Karpas-422 (cell line): ENCODE data around the gene CDPF1. TPM values are rescaled to one million over a fixed set of nuclear protein-coding genes. Genes with fewer than 3 reads are reported as not detected.
A peak's percentile ranks its signal among the peaks of the same experiment; 100 is the strongest.

Experiments
- DNase-seq: peaks from one replicate; pipeline ENCODE4 v3.0.0-alpha.2; 2015
- H2AFZ ChIP-seq: fragments of 200-600 bp; sonication (generic); 2 replicates; pipeline ENCODE4 v1.6.1; 2014; ENCODE audit warnings: antibody characterized with exemption, low read length, mixed read lengths
- H3K27ac ChIP-seq: fragments of 200-600 bp; sonication (generic); 2 replicates; pipeline ENCODE4 v1.5.1; 2014; ENCODE audit warnings: mild to moderate bottlenecking, low read length, moderate library complexity
- H3K27me3 ChIP-seq: fragments of 200-600 bp; sonication (generic); 2 replicates; pipeline ENCODE4 v1.6.1; 2014; ENCODE audit warnings: low read length, mixed read lengths
- H3K36me3 ChIP-seq: fragments of 200-600 bp; sonication (generic); 2 replicates; pipeline ENCODE4 v1.6.1; 2014; ENCODE audit warnings: low read length, mixed read lengths; ENCODE audit not compliant: insufficient read depth
- H3K4me1 ChIP-seq: fragments of 200-600 bp; sonication (generic); 2 replicates; pipeline ENCODE4 v1.6.1; 2014; ENCODE audit warnings: mild to moderate bottlenecking, low read length, mixed read lengths
- H3K4me2 ChIP-seq: fragments of 200-600 bp; sonication (generic); 2 replicates; pipeline ENCODE4 v1.6.1; 2014; ENCODE audit warnings: low read length, low read depth, mild to moderate bottlenecking; ENCODE audit not compliant: poor library complexity, severe bottlenecking
- H3K4me3 ChIP-seq: fragments of 200-600 bp; sonication (generic); 2 replicates; pipeline ENCODE4 v1.5.1; 2014; ENCODE audit warnings: mild to moderate bottlenecking, antibody characterized with exemption, low read length, mixed read lengths
- H3K79me2 ChIP-seq: fragments of 200-600 bp; sonication (generic); 2 replicates; pipeline ENCODE4 v1.6.1; 2014; ENCODE audit warnings: mild to moderate bottlenecking, low read length, mixed read lengths
- H3K9ac ChIP-seq: fragments of 200-600 bp; sonication (generic); 2 replicates; pipeline ENCODE4 v1.6.0; 2014; ENCODE audit warnings: low read length
- H3K9me2 ChIP-seq: fragments of 200-600 bp; sonication (generic), shearing (Covaris generic); replicated peaks from 2 replicates; pipeline ENCODE4 v1.6.0; 2014; ENCODE audit warnings: mild to moderate bottlenecking, low read length, moderate library complexity; ENCODE audit not compliant: insufficient read depth
- H3K9me3 ChIP-seq: fragments of 300-700, 200-600 bp; sonication (generic); 2 replicates; pipeline ENCODE4 v1.6.1; 2014; ENCODE audit warnings: low read length, mixed read lengths
- H4K20me1 ChIP-seq: fragments of 200-600 bp; sonication (generic); 2 replicates; pipeline ENCODE4 v1.6.1; 2014; ENCODE audit warnings: mild to moderate bottlenecking, antibody characterized with exemption, low read length, low read depth; ENCODE audit not compliant: insufficient read depth
- total RNA-seq: library from RNA; depleted of rRNA; stranded (reverse); fragments of >200 nt; shearing (Covaris generic); gene quantifications from 2 replicates; pipeline ENCODE4 v1.2.3, GENCODE V29; 2014; ENCODE audit warnings: low replicate concordance

CDPF1 gene
- total RNA-seq, 1 experiment from 2014 or later, result 9.8 TPM

- peaks cover 15% of the 10 kb centered on the region for H3K4me1 ChIP-seq
- no peaks in the 10 kb centered on the region for H3K9me3 ChIP-seq
- H3K9me2 ChIP-seq, result no peaks in the 10 kb centered on the region
- DNase-seq, result no peak
- peaks cover 16% of the 10 kb centered on the region for H3K79me2 ChIP-seq
- no peaks in the 10 kb centered on the region for H4K20me1 ChIP-seq
- no peak overlapping the region for H2AFZ ChIP-seq
- H3K27me3 ChIP-seq, result no peaks in the 10 kb centered on the region
- peak overlapping the region; percentile 84 for H3K4me3 ChIP-seq
- peak overlapping the region; percentile 84 for H3K4me2 ChIP-seq
- peak overlapping the region; percentile 68 for H3K27ac ChIP-seq
- peak overlapping the region; percentile 91 for H3K9ac ChIP-seq
- peaks cover 10% of the 10 kb centered on the region for H3K36me3 ChIP-seq
Observed at GRCh38 chr22:46286941-46287872, 37.1 kb upstream of the CDPF1 start.

GRCh38 chr22:46286006-46286405, 35.9 kb upstream of the CDPF1 start:
- Histone ChIP-seq H3K79me2 (peaks cover 16% of the 10 kb centered on the region), H2AFZ (no peak overlapping the region), H3K27me3 (no peaks in the 10 kb centered on the region), H3K4me1 (peaks cover 15% of the 10 kb centered on the region), H3K4me3 (no peak overlapping the region), H3K27ac (no peak overlapping the region), H3K9me2 (no peaks in the 10 kb centered on the region), H4K20me1 (no peaks in the 10 kb centered on the region), H3K36me3 (peaks cover 7% of the 10 kb centered on the region), H3K4me2 (no peak overlapping the region), H3K9me3 (no peaks in the 10 kb centered on the region), H3K9ac (no peak overlapping the region)
- no peak for DNase-seq

GRCh38 chr22:46281866-46282678, 32.0 kb upstream of the CDPF1 start:
- H4K20me1 ChIP-seq, result no peaks in the 10 kb centered on the region
- no peak overlapping the region for H3K4me2 ChIP-seq
- no peak overlapping the region for H3K27ac ChIP-seq
- H2AFZ ChIP-seq, result no peak overlapping the region
- DNase-seq, result no peak
- peaks cover 4% of the 10 kb centered on the region for H3K4me1 ChIP-seq
- H3K4me3 ChIP-seq, result no peak overlapping the region
- peaks cover 3% of the 10 kb centered on the region for H3K79me2 ChIP-seq
- H3K9ac ChIP-seq, result no peak overlapping the region
- H3K27me3 ChIP-seq, result no peaks in the 10 kb centered on the region
- H3K9me2 ChIP-seq, result no peaks in the 10 kb centered on the region
- peaks cover 7% of the 10 kb centered on the region for H3K36me3 ChIP-seq
- no peaks in the 10 kb centered on the region for H3K9me3 ChIP-seq

- H3K27me3 ChIP-seq, result no peaks in the 10 kb centered on the region
- no peaks in the 10 kb centered on the region for H3K9me2 ChIP-seq
- H3K4me3 ChIP-seq, result no peak overlapping the region
- DNase-seq, result no peak
- H3K79me2 ChIP-seq, result no peaks in the 10 kb centered on the region
- H3K4me1 ChIP-seq, result no peaks in the 10 kb centered on the region
- no peak overlapping the region for H3K27ac ChIP-seq
- H2AFZ ChIP-seq, result no peak overlapping the region
- H3K9me3 ChIP-seq, result no peaks in the 10 kb centered on the region
- no peak overlapping the region for H3K4me2 ChIP-seq
- peaks cover 7% of the 10 kb centered on the region for H3K36me3 ChIP-seq
- no peaks in the 10 kb centered on the region for H4K20me1 ChIP-seq
- no peak overlapping the region for H3K9ac ChIP-seq
Observed at GRCh38 chr22:46280999-46281623, 31.0 kb upstream of the CDPF1 start.

GRCh38 chr22:46280063-46280817, 30.1 kb upstream of the CDPF1 start:
- H3K9ac ChIP-seq, result no peak overlapping the region
- H3K36me3 ChIP-seq, result peaks cover 14% of the 10 kb centered on the region
- H3K9me3 ChIP-seq, result no peaks in the 10 kb centered on the region
- H2AFZ ChIP-seq, result no peak overlapping the region
- no peak overlapping the region for H3K4me3 ChIP-seq
- no peaks in the 10 kb centered on the region for H3K79me2 ChIP-seq
- no peak overlapping the region for H3K27ac ChIP-seq
- no peak overlapping the region for H3K4me2 ChIP-seq
- H4K20me1 ChIP-seq, result no peaks in the 10 kb centered on the region
- no peak for DNase-seq
- no peaks in the 10 kb centered on the region for H3K4me1 ChIP-seq
- no peaks in the 10 kb centered on the region for H3K9me2 ChIP-seq
- H3K27me3 ChIP-seq, result no peaks in the 10 kb centered on the region

- no peaks in the 10 kb centered on the region for H3K9me2 ChIP-seq
- no peak for DNase-seq
- H3K36me3 ChIP-seq, result peaks cover 14% of the 10 kb centered on the region
Observed at GRCh38 chr22:46278656-46279645, 28.9 kb upstream of the CDPF1 start.

GRCh38 chr22:46276563-46276962, 26.5 kb upstream of the CDPF1 start:
- H2AFZ ChIP-seq, result no peak overlapping the region
- peaks cover 12% of the 10 kb centered on the region for H3K36me3 ChIP-seq

More at GRCh38 chr22:46278656-46279645, 28.9 kb upstream of the CDPF1 start:
- Histone ChIP-seq H3K4me3 (no peak overlapping the region), H3K9ac (no peak overlapping the region), H2AFZ (no peak overlapping the region), H3K27me3 (no peaks in the 10 kb centered on the region), H3K27ac (no peak overlapping the region), H4K20me1 (no peaks in the 10 kb centered on the region), H3K79me2 (no peaks in the 10 kb centered on the region), H3K9me3 (no peaks in the 10 kb centered on the region), H3K4me2 (no peak overlapping the region), H3K4me1 (no peaks in the 10 kb centered on the region)

More at GRCh38 chr22:46276563-46276962, 26.5 kb upstream of the CDPF1 start:
- Histone ChIP-seq H3K4me2 (no peak overlapping the region), H3K27me3 (no peaks in the 10 kb centered on the region), H3K9ac (no peak overlapping the region), H3K27ac (no peak overlapping the region), H4K20me1 (no peaks in the 10 kb centered on the region), H3K79me2 (no peaks in the 10 kb centered on the region), H3K4me3 (no peak overlapping the region), H3K4me1 (no peaks in the 10 kb centered on the region), H3K9me2 (no peaks in the 10 kb centered on the region), H3K9me3 (no peaks in the 10 kb centered on the region)
- DNase-seq, result no peak
